Ovary (tissue), 3 donors: ENCODE measurements around the gene ELAC2.

ENCODE experiments used
- CTCF ChIP-seq, 3 donors: fragments of 450-650 bp in 2 of 3; fragments of 200-600 bp in 1 of 3; IDR thresholded peaks; one replicate each; pipeline versions ENCODE4 v1.5.1 to v1.8.0; 2016 to 2022; ENCODE audit warnings: antibody characterized with exemption in 3 of 3, mild to moderate bottlenecking in 1 of 3
- EP300 ChIP-seq: sonication (generic); formaldehyde crosslinking; IDR thresholded peaks from one replicate; pipeline ENCODE4 v1.6.1; 2017; ENCODE audit warnings: antibody characterized with exemption
- POLR2A ChIP-seq: fragments of 450-650 bp; IDR thresholded peaks from one replicate; pipeline ENCODE4 v1.6.1; 2017; ENCODE audit warnings: antibody characterized with exemption, mild to moderate bottlenecking, moderate library complexity
- donor health status: DM: no; HTN: no; CAD: no.

GRCh38 chr17:12961655-12962054 is 56.2 kb downstream of the ELAC2 start:
- TF ChIP-seq CTCF (IDR thresholded peaks at IDR 0.05) (no peak), POLR2A (no peak), EP300 (no peak)
